CD1c-positive myeloid dendritic cell (primary cell): ENCODE data around the gene GLDN.
A peak's percentile ranks its signal among the peaks of the same experiment; 100 is the strongest.

Experiments used
- DNase-seq: peaks from one replicate; pipeline ENCODE4 v3.0.0-alpha.2; 2016; ENCODE audit errors: extremely low spot score

GLDN gene

DNA sequence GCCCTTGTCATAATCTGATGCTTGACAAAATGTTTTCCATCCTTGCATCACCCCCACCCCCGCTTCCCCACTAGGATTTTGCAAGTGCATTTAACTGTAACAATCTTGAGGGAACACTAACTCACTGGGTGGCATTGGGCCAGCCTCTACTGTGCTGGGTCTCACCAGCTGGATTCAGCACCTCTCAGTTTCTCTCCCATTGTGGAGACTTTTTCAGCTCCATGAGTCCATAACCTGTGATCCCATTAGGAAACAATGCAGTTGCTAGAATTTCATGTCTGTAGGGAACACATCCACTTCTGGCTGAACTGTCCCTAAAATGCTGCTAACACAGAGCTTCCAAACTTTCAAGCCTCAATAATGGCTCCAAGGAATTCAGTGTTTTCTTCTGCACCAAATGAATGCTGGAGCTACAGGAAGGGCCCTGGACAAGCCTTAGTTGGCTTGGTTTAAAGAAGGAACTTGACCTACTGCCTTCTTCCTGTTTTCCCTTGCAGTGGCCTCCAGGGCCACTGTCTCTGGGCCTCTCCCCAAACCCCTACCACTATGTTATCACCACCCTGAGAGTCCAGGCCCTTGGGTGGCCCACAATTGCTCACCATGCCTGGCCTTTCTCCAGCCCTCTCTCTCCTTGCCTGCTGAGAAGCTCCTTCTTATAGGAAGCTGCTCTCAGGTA lies 18.7 kb upstream of the GLDN start:
- DNase-seq = peak; percentile 86

DNA sequence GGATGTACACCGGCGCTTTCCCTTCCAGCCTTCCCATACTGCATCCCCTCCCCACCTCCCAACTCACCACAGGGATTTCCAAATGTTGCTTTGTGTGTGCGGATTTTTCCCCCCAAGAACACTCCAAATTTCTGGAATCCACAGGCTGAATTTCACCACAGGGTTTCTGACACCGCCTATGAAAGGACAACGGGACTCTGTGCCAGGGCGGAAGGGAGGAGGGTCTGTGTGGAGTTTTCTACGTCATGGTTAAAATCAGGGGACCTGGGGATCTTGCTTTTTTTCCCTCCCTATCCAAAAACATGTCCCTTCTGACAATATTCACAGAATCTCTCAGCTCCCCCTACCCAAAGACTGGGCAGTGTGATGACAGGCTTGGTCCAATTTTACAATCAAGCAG lies 17.7 kb upstream of the GLDN start:
- DNase-seq = no peak

DNA sequence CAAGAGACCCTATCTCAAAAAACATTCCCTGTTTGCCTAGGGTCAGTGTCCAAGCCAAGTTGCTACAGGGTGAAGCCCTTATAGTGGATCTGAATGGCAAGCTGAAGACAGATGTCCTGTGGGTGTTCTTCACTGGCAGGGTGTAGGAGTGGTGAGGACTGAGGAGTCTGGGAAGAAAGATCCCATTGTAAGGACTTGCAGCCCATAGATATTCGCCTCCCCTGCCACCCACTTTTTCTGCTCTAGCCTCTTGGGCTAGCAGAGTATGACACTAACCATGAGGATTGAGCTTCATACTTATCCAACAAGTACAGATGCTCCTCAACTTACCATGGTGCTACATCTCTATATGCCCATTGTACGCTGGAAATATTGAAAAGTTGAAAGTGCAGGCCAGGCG lies 16.3 kb upstream of the GLDN start:
- no peak for DNase-seq

DNA sequence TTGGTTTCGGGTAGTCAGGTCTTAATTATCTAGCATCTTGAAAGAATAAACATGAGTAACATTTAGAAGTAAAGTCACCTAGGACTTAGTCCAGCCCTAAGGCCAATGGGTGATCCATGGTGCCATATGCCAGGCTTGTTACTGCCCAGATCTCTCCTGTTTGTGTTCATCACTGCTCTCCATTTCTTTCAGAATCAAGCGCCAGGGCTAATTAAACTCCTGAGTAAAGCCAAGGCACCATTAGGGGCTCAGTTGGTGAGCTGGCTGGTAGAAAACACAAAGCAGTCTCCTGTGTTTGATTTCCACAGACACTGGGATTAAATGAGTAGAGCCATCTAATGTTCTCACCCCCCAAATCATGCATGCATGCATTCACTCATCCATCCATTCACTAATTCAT lies 14.4 kb upstream of the GLDN start:
- DNase-seq = no peak

DNA sequence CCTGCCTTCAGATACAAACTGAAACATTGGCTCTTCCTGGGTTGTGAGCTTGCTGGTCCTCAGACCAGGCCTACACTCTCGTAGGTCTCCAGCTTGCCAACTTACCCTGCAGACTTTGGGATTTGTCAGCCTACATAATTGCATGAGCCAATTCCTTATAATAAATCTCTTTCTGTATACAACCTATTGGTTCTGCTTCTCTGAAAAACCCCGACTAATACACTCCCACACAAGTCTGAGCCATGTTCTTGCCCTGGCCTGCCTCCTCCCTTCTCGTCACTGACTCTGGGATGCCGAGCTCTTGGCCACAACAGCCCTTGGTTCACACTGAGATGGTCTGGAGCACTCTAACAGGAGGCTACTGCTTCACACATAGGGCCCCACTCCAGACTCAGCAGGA lies 12.5 kb upstream of the GLDN start:
- peak; percentile 59 for DNase-seq

DNA sequence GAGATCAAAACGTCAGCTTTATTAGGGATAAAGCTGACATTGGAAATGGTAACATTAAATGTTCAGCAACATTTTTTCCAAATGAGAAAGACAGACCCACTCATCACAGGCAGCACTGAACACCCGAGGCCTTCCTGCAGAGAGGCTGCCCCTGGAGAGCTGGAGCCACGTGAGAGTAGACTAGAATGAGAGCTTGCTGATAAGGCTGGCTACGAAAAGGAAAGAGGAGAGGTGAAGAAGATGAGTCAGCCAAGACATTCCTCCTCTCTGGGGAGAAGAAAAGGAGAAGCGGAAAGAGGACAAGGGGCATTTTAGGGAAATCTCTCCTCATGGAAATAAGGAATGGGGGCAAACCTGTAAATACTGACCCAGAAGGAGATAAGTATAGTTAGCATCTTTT lies 10.3 kb upstream of the GLDN start:
- DNase-seq = peak; percentile 12

DNA sequence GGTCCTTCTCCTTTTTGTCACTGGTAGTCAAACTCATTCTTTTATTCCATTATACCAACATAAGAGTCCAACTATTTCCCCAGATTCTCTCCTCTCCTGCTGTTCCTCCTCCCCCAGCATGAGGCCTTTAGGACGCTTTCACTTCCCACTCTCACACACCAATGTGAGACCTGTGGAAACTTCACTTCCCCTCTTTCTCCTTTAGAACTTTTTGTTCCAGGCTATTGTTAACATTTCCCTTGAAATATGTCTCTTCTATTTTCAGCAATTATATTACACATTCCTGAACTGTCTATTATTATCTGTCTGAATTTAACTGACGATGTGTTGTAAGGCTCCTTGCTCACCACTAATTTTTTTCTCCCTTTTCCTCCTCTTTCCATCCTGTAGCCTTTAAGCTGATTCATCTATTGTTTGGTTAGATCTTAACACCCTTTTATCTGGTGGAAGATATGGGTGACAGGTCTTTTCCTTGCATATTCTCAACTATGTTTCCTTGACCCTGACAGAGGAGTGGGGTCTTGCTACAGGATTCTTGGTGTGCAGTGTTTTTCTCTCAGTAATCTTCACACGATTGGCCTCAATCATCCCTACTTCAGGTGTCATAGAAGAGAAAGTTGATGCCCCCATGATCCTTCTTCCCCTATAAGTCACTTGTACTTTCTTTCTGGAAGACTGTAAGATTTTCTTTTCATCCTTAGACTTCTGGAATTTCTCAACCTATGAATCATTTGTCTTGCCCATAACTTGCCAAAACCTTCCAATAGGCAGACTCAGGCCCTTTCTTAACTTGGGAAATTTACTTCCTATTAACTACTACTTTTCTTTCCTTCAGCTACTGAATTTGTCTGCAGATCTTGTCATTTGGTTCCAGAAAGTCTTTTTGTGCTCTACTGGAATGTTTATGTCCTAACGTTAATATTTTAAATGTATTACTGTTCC lies 9.0 kb upstream of the GLDN start:
- peak; percentile 84 for DNase-seq

DNA sequence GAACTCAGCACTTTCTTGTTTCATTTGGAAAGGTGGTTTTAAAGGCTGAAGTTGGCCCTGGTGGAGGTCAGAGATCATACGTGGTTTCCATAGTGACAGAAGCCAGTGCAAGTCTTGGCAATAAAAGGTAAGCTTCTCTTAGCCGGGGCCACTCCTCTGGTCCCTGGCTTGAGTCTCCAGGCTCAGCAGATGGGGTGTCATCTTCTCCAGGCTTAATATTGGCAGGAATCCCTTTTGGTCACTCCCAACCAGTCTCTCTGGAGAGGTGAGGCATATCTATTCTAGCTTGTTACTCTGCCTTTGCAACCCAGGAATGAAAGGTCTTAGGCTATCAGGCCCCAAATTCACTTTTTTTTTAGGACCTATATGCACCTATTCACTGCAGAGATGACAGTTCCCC lies 7.9 kb upstream of the GLDN start:
- no peak for DNase-seq

DNA sequence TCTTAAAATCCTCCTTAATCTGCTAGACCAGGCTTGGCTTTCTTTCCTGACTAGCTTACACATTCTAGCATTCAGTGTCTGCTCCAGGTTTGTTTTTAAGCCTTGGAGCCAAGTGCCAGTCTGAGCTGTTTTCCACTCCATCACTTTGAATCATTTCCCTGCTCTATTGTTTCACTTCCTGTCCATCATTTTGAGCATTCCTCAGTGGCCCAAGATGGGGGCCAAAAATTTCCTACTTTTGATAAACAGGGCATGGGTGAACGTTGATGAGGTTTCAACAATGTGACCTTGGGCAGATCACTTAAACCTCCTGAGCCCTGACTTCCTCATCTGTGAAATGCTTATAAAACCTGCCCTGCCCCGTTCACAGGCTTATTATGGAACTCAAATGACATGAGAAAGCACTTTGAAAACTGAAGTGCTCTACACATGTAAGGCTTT lies 7.4 kb upstream of the GLDN start:
- DNase-seq = peak; percentile 60

DNA sequence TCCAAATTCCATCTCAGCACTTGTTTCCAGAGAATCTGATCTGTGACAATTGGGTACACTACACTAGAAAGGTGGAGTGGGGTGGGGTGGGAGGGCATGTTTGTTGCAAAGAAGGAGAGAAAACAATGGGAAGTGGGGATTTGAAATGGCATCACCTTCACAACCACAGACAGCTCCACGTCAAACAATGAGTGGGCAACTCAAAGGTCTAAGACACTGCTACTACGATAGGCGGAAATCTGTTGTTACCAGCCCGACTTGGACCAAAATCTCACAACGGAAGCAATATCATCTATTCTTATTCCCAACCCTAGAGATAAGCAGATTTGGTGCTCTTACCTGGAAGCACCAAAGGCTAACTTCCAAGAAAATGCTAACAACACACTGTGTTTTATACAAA lies 6.4 kb upstream of the GLDN start:
- DNase-seq = no peak

DNA sequence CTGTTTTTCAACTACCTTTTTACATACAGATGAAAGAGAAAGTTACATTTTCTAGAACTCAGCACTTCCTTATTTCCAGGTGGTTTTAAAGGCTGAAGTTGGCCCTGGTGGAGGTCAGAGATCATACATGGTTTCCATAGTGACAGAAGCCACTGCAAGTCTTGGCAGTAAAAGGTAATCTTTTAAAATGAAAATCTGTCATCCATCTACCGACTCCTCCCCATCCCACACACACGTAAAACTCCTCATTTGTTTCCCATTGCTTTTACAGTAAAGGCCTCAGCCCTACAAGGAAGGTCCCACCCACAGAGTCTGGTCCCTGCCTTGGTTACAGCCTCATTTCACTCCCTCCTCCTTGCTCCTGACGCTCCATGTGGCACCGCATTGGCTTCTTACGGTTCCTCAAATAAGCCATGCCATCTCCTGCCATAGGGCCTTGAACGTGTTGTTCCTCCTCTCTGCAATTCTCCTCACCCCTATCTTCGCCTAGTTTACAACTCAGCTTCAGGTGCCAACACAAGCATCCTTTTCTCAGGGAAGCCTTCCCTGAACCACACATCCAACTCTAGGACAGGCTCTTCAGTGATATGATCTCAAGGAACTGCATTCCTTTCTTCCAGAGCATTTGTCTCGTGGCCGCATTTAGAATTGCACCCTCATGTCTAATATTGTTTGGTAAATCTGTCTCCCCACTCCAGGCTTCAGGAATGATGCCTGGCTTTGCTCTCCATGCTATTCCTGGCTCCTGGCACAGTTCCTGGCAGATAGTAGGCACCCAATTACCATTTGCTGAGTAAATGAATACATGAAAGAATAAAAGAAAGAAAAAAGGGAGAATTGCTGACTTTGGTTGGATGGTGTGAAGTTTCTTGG lies 5.7 kb upstream of the GLDN start:
- DNase-seq = peak; percentile 38

DNA sequence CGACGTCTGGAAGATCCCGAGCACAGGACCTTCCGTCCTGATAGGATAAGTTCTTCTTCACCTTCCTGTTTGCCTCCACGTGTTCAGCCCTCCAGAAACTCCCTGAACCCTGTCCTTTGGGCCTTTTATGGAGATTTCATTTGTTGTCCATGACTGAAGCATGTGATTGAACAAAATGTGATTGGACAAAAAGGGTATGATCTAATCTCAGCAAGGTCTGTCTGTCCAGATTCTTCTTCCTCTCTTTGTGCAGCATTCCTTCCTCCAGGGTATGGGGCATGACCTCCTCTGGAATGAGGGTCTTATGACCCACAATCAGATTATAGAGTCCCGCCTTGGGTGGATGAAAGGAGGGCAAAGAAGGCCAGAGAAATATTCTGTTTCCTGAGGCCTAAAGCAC lies 3.0 kb upstream of the GLDN start, which contains the start of gene CYP19A1:
TSS of gene CYP19A1 (minus strand) at position 101 of the 400 bp plus-strand sequence. CDS start 95,684 bp downstream, outside the sequence.
- no peak for DNase-seq

DNA sequence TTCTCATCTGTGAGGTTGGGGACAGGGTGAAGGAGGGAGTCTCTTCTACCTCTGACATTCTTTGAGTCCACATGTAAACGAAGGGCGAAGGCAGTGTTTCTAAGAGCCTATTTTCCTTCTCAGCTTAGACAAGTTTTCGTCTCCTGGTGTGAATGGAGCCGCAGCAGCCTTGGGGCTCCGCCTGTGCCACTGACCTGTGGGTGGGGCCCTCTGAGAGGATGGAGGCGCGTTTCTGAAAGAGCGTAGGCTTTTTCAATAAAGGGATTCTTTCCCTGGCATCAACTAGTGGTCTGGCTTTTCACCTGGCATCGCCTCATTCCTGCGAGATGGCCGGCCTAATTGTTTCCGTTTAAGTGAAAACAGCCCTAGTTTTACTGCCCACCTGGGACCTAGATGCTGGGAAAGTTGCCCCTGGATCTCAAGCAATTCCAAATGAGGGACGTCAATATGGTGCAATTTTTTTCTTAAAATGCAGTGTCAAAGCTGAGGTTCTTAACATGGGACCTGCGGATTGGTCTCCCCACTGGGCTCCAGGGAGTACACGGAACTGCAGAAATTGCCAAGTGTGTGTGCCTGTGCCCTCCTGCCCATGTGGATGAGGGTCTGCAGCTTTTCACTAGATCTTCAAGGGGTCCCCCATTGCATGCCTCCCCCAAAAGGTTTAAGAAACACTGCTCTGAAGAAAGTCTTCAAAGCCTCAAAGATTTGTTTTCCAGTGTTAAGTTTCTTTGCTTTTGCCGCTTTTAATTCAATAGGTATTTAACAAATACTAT lies 958 bp downstream of the GLDN start:
- no peak for DNase-seq

DNA sequence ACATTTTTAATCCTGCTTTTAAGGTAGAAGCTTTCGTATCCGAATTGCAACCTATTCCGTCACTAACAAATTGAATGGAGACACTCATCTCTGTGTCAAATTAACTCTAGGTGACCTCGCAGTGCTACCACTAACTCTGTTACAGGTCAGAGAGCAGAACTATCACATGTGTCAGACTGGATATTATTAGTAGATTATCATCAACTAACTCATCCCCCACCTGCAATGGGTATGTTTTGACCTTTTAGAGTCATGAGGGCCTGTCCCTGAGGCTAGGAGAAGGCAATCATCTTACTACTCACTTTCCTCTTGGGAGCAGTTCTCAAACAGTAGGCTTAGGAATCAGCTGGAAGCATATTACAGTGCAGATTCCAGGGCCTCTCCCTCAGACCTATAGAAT lies 2.0 kb downstream of the GLDN start:
- DNase-seq = no peak

DNA sequence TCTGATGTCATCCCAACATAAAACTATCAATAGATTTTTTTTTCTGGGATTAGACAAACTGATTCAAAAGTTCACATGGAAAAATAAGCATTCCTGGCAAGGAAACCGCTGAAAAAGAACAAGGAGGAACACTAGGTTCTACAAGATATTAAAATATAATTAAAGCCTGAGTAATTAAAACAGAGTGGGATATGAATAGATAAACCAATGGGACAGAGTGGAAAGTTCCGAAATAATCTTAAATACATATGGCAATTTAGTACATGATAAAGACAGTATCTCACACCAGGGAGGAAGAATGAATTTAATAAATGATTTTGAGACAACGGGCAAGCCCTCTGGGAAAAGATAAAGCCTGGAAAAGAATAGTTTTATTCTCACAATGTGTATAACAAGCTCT lies 4.7 kb downstream of the GLDN start:
- DNase-seq = no peak

DNA sequence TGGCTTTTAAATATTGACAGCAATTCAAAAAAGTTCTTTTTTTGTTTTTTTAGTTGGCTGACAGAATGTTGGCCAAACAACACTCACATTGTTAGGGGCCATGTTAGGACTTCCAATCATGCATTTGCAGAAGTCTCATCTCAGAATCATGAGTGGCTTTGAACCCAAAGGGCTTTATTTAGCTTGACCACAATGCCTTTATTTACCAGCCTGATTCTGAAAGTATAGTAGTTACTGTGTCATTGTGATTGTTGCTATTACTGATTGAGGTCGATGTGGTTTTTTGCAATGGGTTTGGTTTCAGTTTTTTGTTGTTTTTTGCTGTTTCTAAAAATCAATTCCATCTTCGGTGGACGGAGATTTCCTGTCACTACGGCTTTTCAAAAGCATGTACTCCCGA lies 7.2 kb downstream of the GLDN start:
- DNase-seq = no peak

DNA sequence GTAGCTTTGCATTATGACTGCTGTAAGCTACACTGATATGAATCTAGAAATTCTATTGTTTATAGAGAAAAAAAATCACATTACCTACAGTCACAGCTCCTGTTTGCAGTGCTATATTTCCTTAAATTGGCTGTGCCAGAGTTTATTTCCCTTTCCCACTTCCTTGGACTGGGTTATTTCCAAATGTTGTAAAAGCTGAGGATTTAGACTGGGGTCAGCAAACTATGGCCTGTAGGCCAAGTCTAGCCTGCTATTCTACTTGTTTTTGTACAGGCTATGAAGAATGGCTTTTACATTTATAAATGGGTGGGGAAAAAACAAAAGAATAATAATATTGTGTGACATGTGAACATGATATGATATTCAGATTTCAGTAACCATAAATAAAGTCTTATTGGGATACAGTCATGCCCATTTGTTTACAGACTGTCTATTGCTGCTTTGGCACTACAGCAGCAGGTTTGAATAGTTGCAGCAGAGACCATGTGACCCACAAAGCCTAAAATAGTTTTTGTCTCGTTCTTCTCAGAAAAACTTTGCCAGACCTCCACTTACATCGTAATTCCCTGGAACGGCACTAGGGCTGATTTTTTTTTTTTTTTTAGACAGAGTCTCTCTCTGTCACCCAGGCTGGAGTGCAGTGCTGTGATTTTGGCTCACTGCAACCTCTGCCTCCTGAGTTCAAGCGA lies 7.8 kb downstream of the GLDN start:
- DNase-seq = no peak

DNA sequence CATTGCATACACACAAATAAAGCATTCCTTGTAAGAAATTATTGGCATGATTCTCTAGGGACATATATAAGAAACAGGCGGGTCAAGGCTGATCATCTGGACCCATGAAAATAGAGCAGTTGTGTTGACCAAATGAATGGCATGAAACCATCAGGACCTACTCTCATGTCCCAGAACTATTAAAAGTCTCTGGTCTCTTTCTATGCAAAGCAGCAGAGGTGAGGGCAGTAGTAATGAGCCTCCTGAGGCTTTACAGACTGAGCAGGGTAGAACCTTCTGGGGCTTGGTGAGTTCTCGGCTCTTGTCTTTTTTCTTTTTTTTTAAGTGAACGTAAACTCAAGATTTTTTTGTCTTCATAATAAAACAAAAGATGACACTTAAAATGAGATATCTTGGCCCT lies 9.3 kb downstream of the GLDN start:
- no peak for DNase-seq

DNA sequence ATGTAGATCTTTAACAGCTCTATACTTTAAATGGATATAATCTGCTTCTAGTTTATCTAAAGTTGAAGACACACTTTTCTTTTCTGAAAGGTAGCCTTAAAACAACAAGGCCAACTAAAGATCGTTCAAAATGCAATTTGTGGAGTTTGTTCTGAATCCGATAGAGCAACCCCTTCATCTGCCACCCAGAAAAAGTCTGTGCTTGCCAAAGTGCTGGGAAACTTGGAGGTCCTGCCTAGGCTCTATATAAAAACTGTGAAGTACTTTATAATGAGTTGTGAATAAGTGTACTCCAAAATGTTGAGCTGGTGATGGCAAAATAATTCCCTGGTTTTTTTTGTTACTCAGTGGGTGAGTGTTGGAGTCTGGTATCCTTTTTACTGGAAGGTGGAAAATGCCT lies 12.5 kb downstream of the GLDN start:
- DNase-seq = no peak

DNA sequence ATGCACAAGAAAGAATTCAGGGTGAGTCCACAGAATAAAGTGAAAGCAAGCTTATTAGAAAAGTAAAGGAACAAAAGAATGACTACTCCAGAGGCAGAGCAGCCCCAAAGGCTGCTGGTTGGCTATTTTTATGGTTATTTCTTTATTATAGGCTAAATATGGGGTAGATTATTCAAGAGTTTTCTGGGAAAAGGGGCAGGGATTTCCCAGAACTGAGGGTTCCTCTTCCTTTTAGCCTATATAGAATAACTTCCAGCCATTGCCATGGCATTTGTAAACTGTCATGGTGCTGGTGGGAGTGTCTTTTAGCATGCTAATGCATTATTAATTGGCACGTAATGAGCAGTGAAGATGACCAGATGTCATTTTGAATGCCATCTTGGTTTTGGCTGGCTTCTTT lies 13.6 kb downstream of the GLDN start:
- DNase-seq = peak; percentile 40

DNA sequence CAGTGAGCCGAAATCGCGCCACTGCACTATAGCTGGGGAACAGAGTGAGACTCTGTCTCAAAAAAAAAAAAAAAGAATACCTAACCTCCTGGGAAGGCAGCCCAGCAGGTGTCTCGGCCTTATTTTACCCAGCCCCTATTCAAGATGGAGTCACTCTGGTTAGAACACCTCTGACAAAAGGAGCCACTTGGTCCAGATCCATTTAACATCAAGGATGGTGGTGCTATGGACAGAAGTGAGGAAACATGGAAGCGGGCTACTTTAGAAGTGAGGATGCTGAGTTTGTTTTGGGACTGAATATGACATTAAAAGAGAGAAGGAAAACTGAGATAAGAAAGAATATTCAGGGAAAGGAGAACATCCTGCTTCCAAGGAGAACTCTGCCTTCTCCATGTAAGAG lies 14.7 kb downstream of the GLDN start:
- DNase-seq = no peak
